ENCODE results near the gene PI4KA.
"Not testable (repeated sequence)": the region's sequence is repeated elsewhere in the genome, so short reads cannot be mapped to it uniquely, and the experiment has no call there.

GRCh38 chr22:20697481-20698113, 161.0 kb downstream of the PI4KA start:
- TF ChIP-seq CTCF (IDR thresholded peaks at IDR 0.05; ENCODE audit: low read depth, low read length, poor library complexity, severe bottlenecking) = peak; percentile 60
- TF ChIP-seq EZH2phosphoT487 (IDR thresholded peaks at IDR 0.05; ENCODE audit: borderline replicate concordance, low read length) = not testable (repeated sequence)
